Measurements from ENCODE around the gene CENPB. TPM values are rescaled to one million over a fixed set of nuclear protein-coding genes. Genes with fewer than 3 reads are reported as not detected.

CENPB gene
- total RNA-seq, 1 donor, result 87.7 TPM

GRCh38 chr20:3771552-3772058, 14.9 kb downstream of the CENPB start:
- no peak overlapping the region for H3K4me3 ChIP-seq (ENCODE audit: low read depth, low read length)
- DNase-seq (ENCODE audit: low read depth), result no peak
- no peak for TF ChIP-seq CTCF (IDR thresholded peaks at IDR 0.05; ENCODE audit: insufficient read depth, low read depth, low read length)

- peak; percentile 71 for DNase-seq (ENCODE audit: low read depth)
- TF ChIP-seq CTCF (IDR thresholded peaks at IDR 0.05; ENCODE audit: insufficient read depth, low read depth, low read length), result peak; percentile 45
- H3K4me3 ChIP-seq (ENCODE audit: low read depth, low read length), result peak overlapping the region; percentile 85
Measured at GRCh38 chr20:3768342-3769130, 18.0 kb downstream of the CENPB start.

GRCh38 chr20:3767427-3768341, 18.9 kb downstream of the CENPB start, which contains the start of gene ADISSP:
Gene ADISSP, minus strand, starts transcription at chr20:3767753. Its CDS starts 7,653 bp downstream, at chr20:3760100.
- peak; percentile 98 for DNase-seq (ENCODE audit: low read depth)
- peak; percentile 6 for TF ChIP-seq CTCF (IDR thresholded peaks at IDR 0.05; ENCODE audit: insufficient read depth, low read depth, low read length)
- peak within 1 kb of the TSS; percentile 85 for H3K4me3 ChIP-seq (ENCODE audit: low read depth, low read length)

GRCh38 chr20:3767110-3767426, 19.5 kb downstream of the CENPB start:
- no peak for TF ChIP-seq CTCF (IDR thresholded peaks at IDR 0.05; ENCODE audit: insufficient read depth, low read depth, low read length)
- DNase-seq (ENCODE audit: low read depth), result no peak
- H3K4me3 ChIP-seq (ENCODE audit: low read depth, low read length), result peak overlapping the region; percentile 73

- H3K4me3 ChIP-seq (ENCODE audit: low read depth, low read length), result peak overlapping the region; percentile 73
- no peak for TF ChIP-seq CTCF (IDR thresholded peaks at IDR 0.05; ENCODE audit: insufficient read depth, low read depth, low read length)
- no peak for DNase-seq (ENCODE audit: low read depth)
Measured at GRCh38 chr20:3766422-3767109, 20.0 kb downstream of the CENPB start.

- H3K4me3 ChIP-seq (ENCODE audit: low read depth, low read length), result no peak overlapping the region
- DNase-seq (ENCODE audit: low read depth), result no peak
- no peak for TF ChIP-seq CTCF (IDR thresholded peaks at IDR 0.05; ENCODE audit: insufficient read depth, low read depth, low read length)
Measured at GRCh38 chr20:3765171-3765882, 21.2 kb downstream of the CENPB start.

Data from fibroblast of villous mesenchyme (primary cell).